Left kidney (tissue), 8 donors: ENCODE data around the gene TTC38. TPM values are rescaled to one million over a fixed set of nuclear protein-coding genes. Genes with fewer than 3 reads are reported as not detected.

Experiments
- DNase-seq: peaks from one replicate; pipeline ENCODE4 v3.0.0-alpha.2; 2013
- long read RNA-seq, 8 donors: transcript quantifications; one replicate each; lab custom pipeline, GENCODE V29; 2026
- polyA plus RNA-seq: library from polyadenylated mRNA; unstranded; fragments of 120-200 nt; gene quantifications from one replicate; pipeline ENCODE4 v1.2.1, GENCODE V29; 2013; ENCODE audit not compliant: insufficient read length

The TTC38 gene
- 53.3 TPM for polyA plus RNA-seq
- long read RNA-seq, donor 1, transcript TTC38-201 (14 exons, 2,610 nt) = major isoform, 9 of 21 reads
- long read RNA-seq, donor 1, partial matches to known transcripts = 12 of 21 reads
- long read RNA-seq, donor 1, other reads (novel, unspliced or antisense) = 0 of 21 reads
- long read RNA-seq, donor 2, transcript TTC38-201 (14 exons, 2,610 nt) = major isoform, 12 of 72 reads
- long read RNA-seq, donor 2, partial matches to known transcripts = 59 of 72 reads
- long read RNA-seq, donor 2, other reads (novel, unspliced or antisense) = 0 of 72 reads
- long read RNA-seq, donor 3, partial matches to known transcripts = 8 of 13 reads
- long read RNA-seq, donor 3, other reads (novel, unspliced or antisense) = 0 of 13 reads
- long read RNA-seq, donor 4 = 0 reads
- long read RNA-seq, donor 5, transcript TTC38-201 (14 exons, 2,610 nt) = major isoform, 13 of 18 reads
- long read RNA-seq, donor 5, partial matches to known transcripts = 5 of 18 reads
- long read RNA-seq, donor 5, other reads (novel, unspliced or antisense) = 0 of 18 reads
- long read RNA-seq, donor 6, transcript TTC38-201 (14 exons, 2,610 nt) = major isoform, 7 of 44 reads
- long read RNA-seq, donor 6, partial matches to known transcripts = 37 of 44 reads
- long read RNA-seq, donor 6, other reads (novel, unspliced or antisense) = 0 of 44 reads
- long read RNA-seq, donor 7, transcript TTC38-201 (14 exons, 2,610 nt) = major isoform, 16 of 77 reads
- long read RNA-seq, donor 7, partial matches to known transcripts = 61 of 77 reads
- long read RNA-seq, donor 7, other reads (novel, unspliced or antisense) = 0 of 77 reads
- long read RNA-seq, donor 8, partial matches to known transcripts = 20 of 23 reads
- long read RNA-seq, donor 8, other reads (novel, unspliced or antisense) = 0 of 23 reads

DNA sequence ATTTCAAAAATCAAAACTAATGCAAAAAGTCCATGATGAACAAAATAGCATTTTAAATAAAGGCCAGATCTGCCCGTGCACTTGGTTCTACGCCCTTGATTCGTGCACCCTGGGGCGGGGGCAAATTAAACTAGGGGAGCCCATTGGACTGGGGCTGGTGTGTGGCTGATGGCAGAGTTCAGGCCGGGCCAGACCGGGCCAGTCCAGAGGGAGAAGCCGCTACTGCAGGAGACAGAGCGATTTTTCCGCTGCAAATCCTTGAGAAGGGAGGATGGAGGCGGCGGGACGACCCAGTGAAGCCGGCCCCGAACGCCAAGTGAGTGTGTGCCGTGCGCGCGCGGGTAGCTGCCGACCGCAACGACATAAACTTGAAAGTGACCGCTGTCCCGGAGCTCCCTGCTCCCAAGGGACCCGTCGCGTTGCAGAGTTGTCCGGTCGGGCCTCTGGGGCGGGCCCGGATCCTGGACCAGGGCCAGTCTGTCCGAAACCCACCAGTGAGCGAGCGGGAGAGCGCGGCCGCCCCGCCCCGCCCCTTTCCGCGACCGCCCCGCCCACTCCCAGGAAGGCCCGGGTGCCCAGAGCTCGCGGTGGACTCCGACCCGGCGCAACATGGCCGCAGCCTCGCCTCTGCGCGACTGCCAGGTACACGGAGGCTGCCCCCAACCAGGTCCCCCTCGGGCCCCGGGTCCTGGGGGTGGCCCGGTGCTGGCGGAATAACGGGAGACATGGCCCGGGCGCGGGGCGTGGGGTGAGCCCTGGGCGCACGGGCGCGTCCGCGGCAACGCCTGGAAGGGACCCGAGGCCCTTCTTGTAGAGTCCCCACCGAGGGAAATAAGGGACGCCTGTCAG, at the start of gene TTC38:
Gene TTC38 (plus strand): TSS at position 578 of the 849 bp plus-strand sequence. CDS start 32 bp downstream, at position 610.
- peak; percentile 81 for DNase-seq

DNA sequence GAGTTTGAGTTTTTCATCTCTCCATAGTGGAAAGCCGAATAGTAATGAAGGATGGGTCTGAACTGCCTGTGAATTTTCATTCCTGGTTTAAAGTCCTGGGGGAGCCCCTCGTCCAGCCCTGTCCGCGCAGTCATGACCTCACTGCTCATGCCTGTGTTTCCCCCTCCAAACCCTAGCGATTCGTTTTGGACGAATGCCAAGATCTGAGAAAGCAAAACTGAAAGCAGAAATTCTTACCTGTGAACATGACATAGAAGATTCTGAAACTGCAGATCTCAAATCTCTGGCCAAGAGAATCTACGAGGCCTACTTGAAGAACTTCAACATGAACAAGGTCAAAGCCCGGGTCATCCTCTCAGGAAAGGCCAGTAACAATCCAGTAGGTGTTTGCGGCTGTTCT, 48.2 kb upstream of the TTC38 start:
- no peak for DNase-seq

DNA sequence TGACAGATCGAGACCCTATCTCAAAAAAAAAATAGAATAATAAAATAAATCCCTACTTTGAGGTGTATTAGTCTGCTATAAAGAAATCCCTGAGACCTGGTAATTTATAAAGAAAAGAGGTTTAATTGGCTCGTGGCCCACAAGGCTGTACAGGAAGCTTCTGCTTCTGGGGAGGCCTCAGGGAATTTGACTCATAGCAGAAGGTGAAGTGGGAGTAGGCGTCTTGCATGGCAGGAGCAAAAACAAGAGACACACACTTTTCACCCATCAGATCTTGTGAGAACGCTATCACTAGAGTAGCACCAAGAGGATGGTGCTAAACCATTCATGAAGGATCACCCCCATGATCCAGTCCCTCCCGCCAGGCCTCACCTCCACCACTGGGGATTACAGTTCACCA, 46.9 kb upstream of the TTC38 start:
- DNase-seq = no peak

DNA sequence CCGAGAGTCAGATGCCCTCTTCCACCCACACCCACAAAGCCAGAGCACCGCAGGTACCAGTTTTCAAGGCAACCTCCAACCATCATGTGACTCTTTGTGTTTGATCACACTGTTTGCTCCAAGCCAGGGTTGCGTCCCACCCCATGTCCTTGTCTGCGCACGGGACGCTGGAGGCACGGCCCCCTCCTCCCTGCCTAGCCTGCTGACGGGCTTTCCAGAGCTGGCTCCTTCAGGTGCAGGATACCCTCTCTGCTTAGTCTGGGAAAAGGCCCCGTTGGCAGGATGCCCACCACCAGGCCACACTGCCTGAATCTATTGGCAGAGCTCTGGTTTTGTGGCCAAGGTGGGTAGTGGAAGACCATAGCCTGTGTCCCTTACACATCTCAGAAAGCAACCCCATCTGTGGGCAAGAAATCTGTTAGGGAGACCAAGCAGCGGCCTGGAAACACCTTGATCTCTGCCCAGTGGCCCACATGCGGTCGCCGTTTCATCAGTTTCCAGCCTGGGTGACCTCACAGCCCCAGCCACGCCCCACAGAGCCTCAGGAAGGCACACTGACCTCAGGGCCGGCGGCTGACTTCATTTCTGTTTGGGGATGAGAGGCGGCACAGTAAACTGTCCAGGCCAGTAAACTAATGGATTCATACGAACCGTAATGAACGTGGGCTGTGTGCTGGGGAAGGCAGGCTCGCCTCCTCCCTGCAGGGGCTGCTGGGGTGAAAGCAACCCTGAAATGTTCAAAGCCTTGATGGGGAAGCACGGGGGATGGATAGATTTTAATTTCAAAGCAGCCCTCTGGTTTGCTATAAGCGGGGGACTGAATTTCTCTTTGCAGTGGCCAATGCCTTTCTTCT, 43.5 kb upstream of the TTC38 start:
- no peak for DNase-seq

DNA sequence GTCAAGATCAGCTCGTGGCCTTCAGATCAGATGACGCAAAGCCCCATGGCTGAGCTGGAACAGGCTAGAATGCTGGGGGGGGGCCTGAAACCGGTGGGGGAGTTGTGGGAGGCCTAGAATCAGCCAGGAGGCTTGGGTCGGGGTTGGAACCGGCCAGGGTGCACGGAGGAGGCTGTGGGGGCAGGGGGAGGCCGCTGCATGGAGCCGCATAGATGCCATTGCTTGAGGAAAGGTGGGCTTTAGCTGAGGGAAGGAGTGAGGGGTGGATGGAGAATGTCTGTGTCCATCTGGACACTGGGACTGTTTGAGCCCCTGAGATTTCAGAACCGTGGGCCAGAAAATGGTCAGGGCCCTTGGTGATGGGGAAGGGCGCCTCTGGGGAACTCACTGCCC, 42.9 kb upstream of the TTC38 start:
- DNase-seq = no peak

GRCh38 chr22:46225631-46226030, 42.2 kb upstream of the TTC38 start:
- DNase-seq = no peak

DNA sequence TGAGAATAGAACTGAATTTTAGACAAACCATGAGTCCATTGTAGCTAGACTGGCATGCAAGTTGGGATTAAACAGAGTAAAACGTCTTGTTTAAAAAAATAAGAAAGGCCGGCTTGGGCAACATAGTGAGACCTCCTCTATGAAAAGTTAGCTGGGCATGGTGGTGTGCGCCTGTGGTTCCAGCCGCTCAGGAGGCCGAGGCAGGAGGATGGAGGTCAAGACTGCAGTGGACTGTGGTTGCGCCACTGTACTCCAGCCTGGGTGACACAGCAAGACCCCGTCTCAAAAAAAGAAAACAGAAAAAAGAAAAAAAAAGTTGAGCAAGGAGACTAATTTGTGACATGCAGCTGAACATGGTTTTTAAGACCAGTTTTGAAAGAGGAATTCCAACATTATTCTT, 41.2 kb upstream of the TTC38 start:
- no peak for DNase-seq

DNA sequence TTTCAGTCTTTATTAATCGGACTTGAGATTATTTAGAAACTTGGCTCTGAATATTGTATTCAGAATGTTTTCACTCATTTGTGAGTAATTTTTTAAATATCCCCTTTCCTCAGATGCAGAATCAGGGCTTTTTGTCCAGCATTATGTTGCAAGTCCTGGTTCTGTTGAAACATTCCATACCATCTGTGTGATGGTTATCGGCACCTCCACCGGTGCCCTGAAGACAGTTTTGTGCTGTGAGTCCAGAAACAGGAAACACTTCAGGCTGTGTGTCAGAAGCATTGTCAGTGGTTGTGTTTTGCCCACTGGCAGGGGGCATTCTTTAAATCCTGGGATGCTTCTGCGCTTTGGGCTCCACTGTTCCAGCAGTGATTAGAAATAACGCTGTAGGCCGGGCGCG, 38.1 kb upstream of the TTC38 start:
- no peak for DNase-seq

GRCh38 chr22:46230262-46230901, 37.4 kb upstream of the TTC38 start:
- DNase-seq = no peak

DNA sequence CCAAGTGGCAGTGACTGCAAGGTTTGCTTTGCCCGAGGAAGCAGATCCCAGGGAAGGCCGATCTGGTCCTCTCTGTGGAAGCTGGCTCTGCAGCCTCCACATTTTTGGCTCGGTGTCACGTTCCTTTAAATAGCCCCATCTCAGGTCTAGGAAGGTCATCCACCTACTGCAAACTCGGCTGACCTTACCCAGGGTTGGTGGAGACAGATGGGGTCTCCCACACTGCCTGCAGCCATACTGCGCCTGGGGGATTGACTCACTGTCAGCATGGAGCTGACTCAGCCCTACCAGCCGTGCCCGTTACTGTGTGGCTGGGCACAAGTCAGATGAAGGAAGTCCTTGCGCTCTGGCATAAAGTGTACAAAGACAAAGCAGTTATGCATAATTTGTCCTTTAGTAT, 34.6 kb upstream of the TTC38 start:
- DNase-seq = no peak

DNA sequence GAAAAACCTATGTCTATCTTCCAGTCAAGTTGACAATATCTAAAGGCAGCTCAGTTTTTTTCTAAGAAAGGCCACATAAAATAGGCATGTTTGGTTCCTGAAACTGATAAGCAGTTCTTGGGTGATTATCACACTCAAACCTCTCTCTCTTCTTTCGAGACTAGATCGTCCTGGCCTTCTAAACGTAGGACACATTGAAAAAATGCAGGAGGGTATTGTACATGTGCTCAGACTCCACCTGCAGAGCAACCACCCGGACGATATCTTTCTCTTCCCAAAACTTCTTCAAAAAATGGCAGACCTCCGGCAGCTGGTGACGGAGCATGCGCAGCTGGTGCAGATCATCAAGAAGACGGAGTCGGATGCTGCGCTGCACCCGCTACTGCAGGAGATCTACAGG, 32.8 kb upstream of the TTC38 start:
- DNase-seq = no peak

GRCh38 chr22:46237453-46238124, 30.2 kb upstream of the TTC38 start:
- no peak for DNase-seq

- no peak for DNase-seq
These were observed 29.3 kb upstream of the TTC38 start for GRCh38 chr22:46238541-46238940.

DNA sequence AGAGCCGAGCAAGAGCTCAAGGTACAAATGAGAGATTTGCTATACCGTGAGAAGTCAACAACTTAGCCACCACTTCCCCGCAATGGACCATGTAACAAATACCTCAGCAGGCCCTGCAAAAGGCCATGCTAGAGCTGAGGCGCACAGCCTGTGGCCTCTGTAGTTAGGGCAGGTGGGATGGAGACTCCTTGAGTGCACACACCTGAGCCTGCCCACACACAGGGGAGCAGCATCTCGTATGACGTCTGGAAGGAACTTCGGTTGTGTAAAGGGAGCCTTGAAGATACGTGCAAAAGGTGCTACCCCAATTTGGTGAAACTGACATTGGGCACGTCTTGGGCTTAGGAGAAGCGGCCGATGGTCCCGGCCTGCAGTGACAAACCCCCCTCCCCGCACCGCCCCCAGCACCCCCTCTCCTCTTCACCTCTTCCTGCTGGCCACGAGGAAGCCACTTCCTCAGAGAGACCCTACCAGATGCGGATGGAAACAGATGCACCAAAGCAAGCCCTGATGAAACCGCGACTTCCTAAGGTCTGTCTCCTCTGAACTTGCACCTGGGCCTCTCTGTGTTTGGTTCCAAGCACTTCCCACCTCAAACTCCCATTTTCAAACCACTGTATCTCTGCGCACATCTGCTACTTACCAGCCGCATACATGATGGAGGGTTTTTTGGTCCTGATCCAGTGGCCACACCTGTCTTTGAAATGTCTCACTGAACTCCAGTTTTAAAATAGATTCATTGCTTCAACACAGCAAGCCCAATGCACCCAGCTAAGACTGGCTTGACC, 28.4 kb upstream of the TTC38 start:
- DNase-seq = no peak

DNA sequence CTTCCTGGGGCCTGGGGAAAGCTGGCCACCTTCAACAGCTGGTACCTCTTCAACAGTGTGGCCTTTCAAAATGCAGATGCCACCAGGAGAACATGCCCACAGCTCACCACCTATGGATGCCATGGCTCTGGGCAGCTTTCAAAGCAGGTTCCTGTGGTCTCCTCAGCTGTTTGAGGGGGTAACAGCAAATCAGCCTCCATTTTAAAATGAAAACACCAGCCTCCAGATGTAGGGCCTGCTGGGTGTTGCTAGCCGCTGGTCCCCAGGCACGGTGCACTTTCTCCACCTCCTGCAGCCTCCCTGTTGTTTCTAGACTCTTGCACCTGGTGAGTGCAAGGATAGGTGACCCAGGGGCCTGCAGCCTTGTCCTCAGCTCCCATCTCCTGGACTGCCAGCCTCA, 27.7 kb upstream of the TTC38 start:
- DNase-seq = no peak

GRCh38 chr22:46240506-46240905, 27.3 kb upstream of the TTC38 start:
- DNase-seq = no peak

DNA sequence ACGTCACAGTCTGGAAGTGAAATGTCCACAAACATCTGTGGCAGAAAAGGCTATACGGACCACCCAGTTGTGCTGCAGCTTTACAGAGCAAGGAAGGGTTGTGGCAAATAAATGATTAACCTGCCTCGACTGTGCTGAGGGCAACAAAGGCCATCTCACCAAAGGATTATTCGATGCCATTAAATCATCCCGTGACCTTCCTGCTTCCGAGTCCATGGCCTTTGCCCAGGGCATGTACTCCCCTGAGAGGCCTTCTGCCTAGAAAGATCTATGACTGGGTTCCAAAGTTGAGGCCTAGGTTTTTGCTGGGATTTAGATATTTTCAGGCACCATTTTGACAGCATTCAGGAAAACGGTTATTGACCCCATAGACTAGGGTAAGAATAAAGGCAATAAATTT, 26.9 kb upstream of the TTC38 start:
- DNase-seq = no peak

DNA sequence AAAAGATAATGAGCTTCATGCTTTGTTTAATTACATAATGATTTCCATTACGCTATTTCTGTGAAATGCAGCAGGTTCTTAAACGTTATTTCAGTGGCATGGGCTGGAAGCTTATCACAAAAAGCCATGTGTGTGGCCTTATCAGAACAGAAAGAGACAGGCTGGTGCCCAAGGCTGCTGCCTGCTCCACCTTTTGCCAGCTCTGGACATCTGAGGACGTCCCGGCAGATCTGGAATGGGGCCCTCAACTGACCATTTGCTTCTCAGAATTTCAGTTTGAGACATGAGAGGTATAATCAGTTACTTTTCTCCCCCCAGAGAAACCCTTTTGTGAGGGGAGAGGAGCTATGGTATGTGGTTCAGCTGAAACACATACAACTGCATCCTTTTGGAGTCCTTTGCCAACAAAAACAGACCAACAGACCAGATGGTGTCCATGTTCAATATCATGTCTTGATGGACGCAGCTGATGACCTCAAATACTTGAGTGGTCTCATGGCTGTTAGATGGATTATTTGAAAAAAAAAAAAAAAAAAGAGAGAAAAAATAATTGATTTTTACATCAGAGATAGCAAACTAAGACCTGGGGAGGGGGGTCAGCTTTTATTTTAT, 26.3 kb upstream of the TTC38 start:
- no peak for DNase-seq

GRCh38 chr22:46242076-46242475, 25.7 kb upstream of the TTC38 start:
- DNase-seq = no peak
